ENCODE results near the gene STXBP5.

Gene STXBP5

DNA sequence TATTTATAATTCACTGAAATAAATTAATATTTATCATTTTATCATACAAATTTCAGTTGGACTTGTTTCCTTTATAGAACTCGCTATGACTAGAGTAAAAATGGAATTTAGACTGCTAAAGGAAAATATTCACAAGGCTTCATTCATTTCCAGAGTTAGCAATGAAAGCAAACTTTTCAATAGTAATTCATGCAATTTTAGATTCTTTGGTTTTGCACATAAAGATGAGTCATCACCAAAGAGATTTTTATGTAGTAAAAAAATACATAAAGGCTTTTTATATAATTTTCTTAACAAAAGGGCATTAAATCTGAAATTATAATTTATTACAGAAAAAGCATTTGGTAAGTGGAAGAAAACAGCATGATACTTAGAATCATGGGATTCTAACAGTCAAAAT, 37.2 kb upstream of the STXBP5 start:
- Histone ChIP-seq H3K4me2 (ENCODE audit: low read length) (no peak overlapping the region), H3K9ac (ENCODE audit: low read length) (no peak overlapping the region), H3K9me3 (ENCODE audit: insufficient read depth, low read length) (no peaks in the 10 kb centered on the region), H3K79me2 (ENCODE audit: low read length) (no peaks in the 10 kb centered on the region), H3K36me3 (replicated peaks; ENCODE audit: low read depth, low read length) (no peaks in the 10 kb centered on the region), H3K4me3 (ENCODE audit: low read length) (no peak overlapping the region), H3K27ac (ENCODE audit: low read length) (no peak overlapping the region), H3K27me3 (ENCODE audit: low read depth, low read length) (no peaks in the 10 kb centered on the region), H4K20me1 (ENCODE audit: insufficient read depth, low read length) (no peaks in the 10 kb centered on the region), H3K4me1 (ENCODE audit: low read length) (no peaks in the 10 kb centered on the region), H2AFZ (ENCODE audit: low read depth, low read length) (no peak overlapping the region)
- TF ChIP-seq EZH2phosphoT487 (IDR thresholded peaks at IDR 0.05; ENCODE audit: low read depth), result no peak
- TF ChIP-seq, protein P1, sequence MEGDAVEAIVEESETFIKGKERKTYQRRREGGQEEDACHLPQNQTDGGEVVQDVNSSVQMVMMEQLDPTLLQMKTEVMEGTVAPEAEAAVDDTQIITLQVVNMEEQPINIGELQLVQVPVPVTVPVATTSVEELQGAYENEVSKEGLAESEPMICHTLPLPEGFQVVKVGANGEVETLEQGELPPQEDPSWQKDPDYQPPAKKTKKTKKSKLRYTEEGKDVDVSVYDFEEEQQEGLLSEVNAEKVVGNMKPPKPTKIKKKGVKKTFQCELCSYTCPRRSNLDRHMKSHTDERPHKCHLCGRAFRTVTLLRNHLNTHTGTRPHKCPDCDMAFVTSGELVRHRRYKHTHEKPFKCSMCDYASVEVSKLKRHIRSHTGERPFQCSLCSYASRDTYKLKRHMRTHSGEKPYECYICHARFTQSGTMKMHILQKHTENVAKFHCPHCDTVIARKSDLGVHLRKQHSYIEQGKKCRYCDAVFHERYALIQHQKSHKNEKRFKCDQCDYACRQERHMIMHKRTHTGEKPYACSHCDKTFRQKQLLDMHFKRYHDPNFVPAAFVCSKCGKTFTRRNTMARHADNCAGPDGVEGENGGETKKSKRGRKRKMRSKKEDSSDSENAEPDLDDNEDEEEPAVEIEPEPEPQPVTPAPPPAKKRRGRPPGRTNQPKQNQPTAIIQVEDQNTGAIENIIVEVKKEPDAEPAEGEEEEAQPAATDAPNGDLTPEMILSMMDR (IDR thresholded peaks at IDR 0.05; ENCODE audit: low read depth, low read length), result no peak

- Histone ChIP-seq H3K36me3 (replicated peaks; ENCODE audit: low read depth, low read length) (no peaks in the 10 kb centered on the region), H3K27me3 (ENCODE audit: low read depth, low read length) (no peaks in the 10 kb centered on the region), H3K4me2 (ENCODE audit: low read length) (no peak overlapping the region), H2AFZ (ENCODE audit: low read depth, low read length) (no peak overlapping the region), H3K4me3 (ENCODE audit: low read length) (no peak overlapping the region), H3K9me3 (ENCODE audit: insufficient read depth, low read length) (no peaks in the 10 kb centered on the region), H3K9ac (ENCODE audit: low read length) (no peak overlapping the region), H3K79me2 (ENCODE audit: low read length) (no peaks in the 10 kb centered on the region), H3K27ac (ENCODE audit: low read length) (no peak overlapping the region), H4K20me1 (ENCODE audit: insufficient read depth, low read length) (no peaks in the 10 kb centered on the region), H3K4me1 (ENCODE audit: low read length) (no peaks in the 10 kb centered on the region)
- TF ChIP-seq, protein P1 (IDR thresholded peaks at IDR 0.05; ENCODE audit: low read depth, low read length), result no peak
Measured at GRCh38 chr6:147167576-147168461, 36.4 kb upstream of the STXBP5 start.

- Histone ChIP-seq H3K4me1 (ENCODE audit: low read length) (no peaks in the 10 kb centered on the region), H3K27me3 (ENCODE audit: low read depth, low read length) (no peaks in the 10 kb centered on the region), H3K4me3 (ENCODE audit: low read length) (no peak overlapping the region), H4K20me1 (ENCODE audit: insufficient read depth, low read length) (no peaks in the 10 kb centered on the region), H3K4me2 (ENCODE audit: low read length) (no peak overlapping the region), H3K9me3 (ENCODE audit: insufficient read depth, low read length) (no peaks in the 10 kb centered on the region), H2AFZ (ENCODE audit: low read depth, low read length) (no peak overlapping the region), H3K36me3 (replicated peaks; ENCODE audit: low read depth, low read length) (no peaks in the 10 kb centered on the region), H3K79me2 (ENCODE audit: low read length) (no peaks in the 10 kb centered on the region), H3K27ac (ENCODE audit: low read length) (no peak overlapping the region), H3K9ac (ENCODE audit: low read length) (no peak overlapping the region)
- TF ChIP-seq, protein P1 (IDR thresholded peaks at IDR 0.05; ENCODE audit: low read depth, low read length), result no peak
- TF ChIP-seq EZH2phosphoT487 (IDR thresholded peaks at IDR 0.05; ENCODE audit: low read depth), result no peak
Measured at GRCh38 chr6:147169529-147169928, 34.7 kb upstream of the STXBP5 start.

DNA sequence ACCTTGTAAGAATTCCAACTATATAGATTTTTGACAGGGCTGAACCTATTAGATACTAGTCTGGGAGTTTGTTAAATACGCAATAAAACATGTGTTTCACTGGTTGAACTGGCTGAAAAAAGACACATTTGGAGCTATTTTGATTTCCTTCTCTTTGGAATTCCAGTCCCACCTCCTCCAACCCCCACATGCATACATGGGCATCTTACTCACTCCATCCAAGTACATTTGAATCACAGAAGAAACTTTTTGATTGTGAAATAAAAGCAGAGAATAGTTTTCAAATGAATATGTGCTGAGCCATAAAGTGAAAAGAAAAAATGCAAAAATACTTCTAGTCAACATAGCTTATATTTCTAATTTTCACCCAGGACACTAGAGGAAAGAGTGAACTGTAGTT, 33.9 kb upstream of the STXBP5 start:
- no peak overlapping the region for H3K27ac ChIP-seq (ENCODE audit: low read length)
- TF ChIP-seq, protein P1 (IDR thresholded peaks at IDR 0.05; ENCODE audit: low read depth, low read length), result no peak
- no peak for TF ChIP-seq EZH2phosphoT487 (IDR thresholded peaks at IDR 0.05; ENCODE audit: low read depth)
- H3K9me3 ChIP-seq (ENCODE audit: insufficient read depth, low read length), result no peaks in the 10 kb centered on the region
- H2AFZ ChIP-seq (ENCODE audit: low read depth, low read length), result no peak overlapping the region
- H3K4me1 ChIP-seq (ENCODE audit: low read length), result no peaks in the 10 kb centered on the region
- no peaks in the 10 kb centered on the region for H3K36me3 ChIP-seq (replicated peaks; ENCODE audit: low read depth, low read length)
- no peaks in the 10 kb centered on the region for H3K27me3 ChIP-seq (ENCODE audit: low read depth, low read length)
- no peak overlapping the region for H3K4me2 ChIP-seq (ENCODE audit: low read length)
- no peaks in the 10 kb centered on the region for H3K79me2 ChIP-seq (ENCODE audit: low read length)
- H3K9ac ChIP-seq (ENCODE audit: low read length), result no peak overlapping the region
- H3K4me3 ChIP-seq (ENCODE audit: low read length), result no peak overlapping the region
- no peaks in the 10 kb centered on the region for H4K20me1 ChIP-seq (ENCODE audit: insufficient read depth, low read length)
